Sciatic nerve (tissue), 2 donors: ENCODE measurements around the gene LMTK3. TPM values are rescaled to one million over a fixed set of nuclear protein-coding genes. Genes with fewer than 3 reads are reported as not detected.
"Not testable (repeated sequence)": the region's sequence is repeated elsewhere in the genome, so short reads cannot be mapped to it uniquely, and the experiment has no call there.

Experiments used
- ATAC-seq: fragments of 200-7000 bp; cut with Tn5 transposase; one replicate; pipeline ENCODE4 v1.9.1; 2020; ENCODE audit warnings: mild to moderate bottlenecking, moderate library complexity
- DNase-seq: peaks from one replicate; pipeline ENCODE4 v3.0.0-alpha.2; 2020; ENCODE audit warnings: low spot score
- intact Hi-C: fragments of 100-400 bp; cut with DNase I; formaldehyde crosslinking; loops from one replicate; pipeline ENCODE4 v1.14.2; 2022
- total RNA-seq: library from RNA; stranded (reverse); fragmentation: NEBNext Ultra II Directional; extraction: Animal tissue kit (Norgen Biotek cat#: 25700); gene quantifications from one replicate; pipeline ENCODE4 v1.2.1, GENCODE V29; 2021
- donor health status: DM: no; HTN: no; CAD: no.
- donor health status: DM: no; HTN: no; CAD: no.

LMTK3 gene
- total RNA-seq, 1 donor from 2014 or later, result 0.76 TPM

DNA sequence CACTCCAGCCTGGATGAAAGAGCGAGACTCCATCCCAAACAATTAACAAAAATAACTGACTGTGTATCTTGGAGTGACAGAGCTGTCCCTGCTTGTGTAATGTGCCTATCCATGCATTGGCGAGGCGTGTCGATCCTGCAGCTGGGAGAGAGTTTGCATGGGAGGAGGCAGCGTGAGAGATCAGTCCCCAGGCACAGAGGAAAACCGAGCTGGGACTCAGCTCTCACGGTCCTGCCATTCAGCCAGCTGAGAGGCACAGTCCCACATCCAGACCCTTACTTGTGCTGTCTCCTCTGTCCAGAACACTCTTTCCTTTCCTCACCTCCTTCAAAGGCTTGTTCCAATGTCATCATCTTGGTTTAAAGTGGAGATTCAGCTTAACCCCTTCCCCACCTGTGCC is 28.5 kb upstream of the LMTK3 start:
- no peak for DNase-seq
- no peak for ATAC-seq
- intact Hi-C loops, result no loop called here

GRCh38 chr19:48539503-48540096 is 28.0 kb upstream of the LMTK3 start:
- no peak for ATAC-seq
- intact Hi-C loops, result no loop called here
- DNase-seq, result no peak

GRCh38 chr19:48538057-48538456 is 26.4 kb upstream of the LMTK3 start:
- DNase-seq, intact Hi-C loops, ATAC-seq: not testable (repeated sequence)

- intact Hi-C loops, result no loop called here
- ATAC-seq, result no peak
Observed at GRCh38 chr19:48537541-48537940, 25.9 kb upstream of the LMTK3 start.

GRCh38 chr19:48533770-48534169 is 22.1 kb upstream of the LMTK3 start:
- intact Hi-C loops, result no loop called here

More at GRCh38 chr19:48537541-48537940, 25.9 kb upstream of the LMTK3 start:
- DNase-seq, result no peak

DNA sequence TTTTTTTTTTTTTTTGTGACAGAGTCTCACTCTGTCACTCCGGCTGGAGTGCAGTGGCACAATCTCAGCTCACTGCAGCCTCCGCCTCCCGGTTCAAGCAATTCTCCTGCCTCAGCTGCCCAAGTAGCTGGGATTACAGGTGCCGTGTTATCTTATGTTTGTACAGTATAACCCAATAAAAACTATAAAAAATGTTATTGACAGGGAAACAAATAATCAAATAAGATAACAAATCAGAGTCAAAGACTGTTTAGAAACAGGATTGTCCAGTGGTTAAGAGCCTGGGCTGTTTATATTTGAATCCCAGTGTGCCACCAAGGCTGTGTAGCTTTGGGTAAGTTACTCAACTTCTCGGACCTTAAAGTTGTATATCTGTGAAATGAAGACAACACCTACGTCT is 19.1 kb upstream of the LMTK3 start:
- DNase-seq, result no peak
- intact Hi-C loops, result no loop called here
- ATAC-seq, result no peak

More at GRCh38 chr19:48533770-48534169, 22.1 kb upstream of the LMTK3 start:
- DNase-seq (no peak), ATAC-seq (no peak)

DNA sequence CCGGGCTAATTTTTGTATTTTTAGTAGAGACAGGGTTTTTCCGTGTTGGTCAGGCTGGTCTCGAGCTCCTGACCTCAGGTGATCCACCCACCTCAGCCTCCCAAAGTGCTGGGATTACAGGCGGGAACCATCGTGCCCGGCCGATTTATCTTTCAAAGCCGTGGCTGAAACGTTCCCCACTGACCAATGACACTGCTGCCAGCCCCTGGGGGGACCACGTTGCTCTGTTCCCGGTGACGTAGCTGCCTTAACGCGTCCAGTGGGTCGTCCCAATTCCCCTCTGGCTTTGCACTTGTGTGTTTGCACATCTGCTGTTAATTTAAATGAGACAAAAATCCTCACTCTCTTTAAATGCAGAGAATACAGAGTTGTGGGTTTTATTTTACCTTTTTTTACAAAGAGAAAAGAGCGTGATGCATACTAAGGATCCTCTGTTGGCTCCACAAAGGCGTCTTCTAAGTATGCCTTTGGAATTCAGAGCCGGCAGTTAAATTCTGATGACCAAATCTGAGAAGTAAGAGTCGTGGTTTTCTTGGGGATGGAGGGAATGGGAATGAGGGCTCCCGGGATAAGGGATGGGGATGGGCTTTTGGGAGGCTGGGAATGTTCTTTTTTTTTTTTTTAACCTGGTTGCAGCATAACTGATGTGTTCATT is 18.6 kb upstream of the LMTK3 start:
- intact Hi-C loops, result no loop called here
- no peak for DNase-seq
- ATAC-seq, result no peak

DNA sequence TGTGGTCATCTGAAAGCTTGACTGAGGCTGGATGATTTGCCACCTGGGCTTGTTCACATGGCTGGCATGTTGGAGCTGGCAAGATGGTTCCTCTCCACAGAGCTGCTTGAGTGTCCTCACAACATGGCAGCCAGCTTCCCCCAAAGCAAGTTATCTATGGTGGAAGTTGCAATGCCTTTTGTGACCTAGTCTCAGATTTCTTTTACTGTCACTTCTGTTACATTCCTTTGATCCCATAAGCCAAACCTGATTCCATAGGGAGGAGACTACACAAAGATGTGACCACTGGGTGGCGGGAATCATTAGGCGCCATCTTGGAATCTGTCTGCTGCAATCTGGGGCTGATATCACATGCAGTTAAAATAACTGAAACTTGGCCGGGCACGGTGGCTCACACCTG is 17.5 kb upstream of the LMTK3 start:
- ATAC-seq (no peak), DNase-seq (no peak)
- intact Hi-C loops, result no loop called here

GRCh38 chr19:48524732-48525131 is 13.1 kb upstream of the LMTK3 start:
- no peak for DNase-seq
- no peak for ATAC-seq
- intact Hi-C loops, result no loop called here

GRCh38 chr19:48524221-48524620 is 12.6 kb upstream of the LMTK3 start:
- no peak for ATAC-seq
- intact Hi-C loops, result no loop called here
- DNase-seq, result no peak

DNA sequence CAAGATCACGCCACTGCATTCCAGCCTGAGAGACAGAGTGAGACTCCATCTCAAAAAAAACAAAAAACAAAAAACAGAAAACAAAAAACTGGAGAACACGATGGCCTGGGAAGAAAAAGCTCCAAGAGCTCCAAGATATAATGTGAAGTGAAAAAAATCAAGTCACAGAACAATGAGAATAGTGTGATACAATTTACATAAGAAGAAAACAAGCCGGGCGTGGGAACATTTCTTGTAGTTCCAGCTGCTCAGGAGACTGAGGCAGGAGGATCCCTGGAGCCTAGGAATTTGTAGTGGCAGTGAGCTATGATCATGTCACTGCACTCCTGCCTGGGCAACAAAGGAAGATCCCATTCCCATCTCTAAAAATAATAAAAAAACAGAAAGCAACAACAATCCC is 8.5 kb upstream of the LMTK3 start:
- DNase-seq (no peak), ATAC-seq (no peak)
- intact Hi-C loops, result no loop called here

DNA sequence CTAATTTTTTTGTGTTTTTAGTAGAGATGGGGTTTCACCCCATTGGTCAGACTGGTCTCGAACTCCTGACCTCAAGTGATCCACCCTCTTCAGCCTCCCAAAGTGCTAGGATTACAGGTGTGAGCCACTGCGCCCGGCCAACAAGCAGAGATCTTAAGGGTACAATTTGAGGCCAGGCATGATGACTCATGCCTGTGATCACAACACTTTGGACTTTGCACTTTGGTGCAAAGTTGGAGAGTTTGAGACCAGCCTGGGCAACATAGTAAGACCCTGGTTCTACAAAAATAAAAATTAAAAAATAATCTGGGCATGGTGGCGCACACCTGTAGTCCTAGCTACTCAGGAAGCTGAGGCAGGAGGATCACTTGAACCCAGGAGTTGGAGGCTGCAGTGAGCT is 7.8 kb upstream of the LMTK3 start:
- ATAC-seq, DNase-seq, intact Hi-C loops: not testable (repeated sequence)

DNA sequence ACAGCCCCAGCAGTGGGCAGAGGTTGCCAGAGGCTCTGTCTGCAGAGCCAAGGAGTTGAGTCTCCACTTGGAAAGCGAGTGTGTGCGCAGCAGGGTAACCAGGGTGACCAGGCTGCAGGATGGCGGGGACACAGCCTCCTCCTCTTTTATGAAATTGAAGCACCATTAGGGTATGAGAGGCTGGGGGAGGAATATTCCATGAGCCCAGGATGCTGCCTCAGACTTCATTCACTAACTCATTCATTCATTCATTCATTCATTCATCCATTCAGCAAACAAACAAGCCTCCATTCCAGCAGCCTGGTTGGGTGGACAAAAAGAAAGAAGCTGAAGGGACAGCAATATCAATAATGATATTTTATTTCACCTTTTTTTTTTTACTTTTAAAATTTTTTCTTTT is 6.6 kb upstream of the LMTK3 start:
- DNase-seq (no peak), ATAC-seq (no peak)
- intact Hi-C loops, result no loop called here

GRCh38 chr19:48516536-48516935 is 4.9 kb upstream of the LMTK3 start:
- no peak for DNase-seq
- intact Hi-C loops, result no loop called here
- ATAC-seq, result no peak

DNA sequence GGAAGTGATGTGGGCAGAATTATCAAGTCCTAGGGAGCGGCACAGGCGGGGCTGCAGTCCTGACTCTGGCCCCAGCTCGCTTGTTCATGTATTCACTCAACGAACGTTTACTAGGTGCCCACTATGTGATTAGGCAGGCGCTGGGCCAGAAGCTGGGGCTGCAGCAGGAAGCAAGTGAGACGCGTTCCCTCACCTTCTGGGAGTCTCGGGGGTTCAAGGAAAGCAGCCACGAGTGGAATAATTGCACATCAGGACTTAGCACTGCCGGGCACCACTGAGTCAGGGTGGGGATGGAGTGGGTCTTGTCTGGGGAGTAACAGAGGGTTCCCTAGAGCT is 2.5 kb upstream of the LMTK3 start:
- intact Hi-C loops, result no loop called here
- ATAC-seq, result no peak
- no peak for DNase-seq

GRCh38 chr19:48513289-48514122 is 1.9 kb upstream of the LMTK3 start:
- peak; percentile 64 for ATAC-seq
- DNase-seq, result no peak
- intact Hi-C loops, result no loop called here

DNA sequence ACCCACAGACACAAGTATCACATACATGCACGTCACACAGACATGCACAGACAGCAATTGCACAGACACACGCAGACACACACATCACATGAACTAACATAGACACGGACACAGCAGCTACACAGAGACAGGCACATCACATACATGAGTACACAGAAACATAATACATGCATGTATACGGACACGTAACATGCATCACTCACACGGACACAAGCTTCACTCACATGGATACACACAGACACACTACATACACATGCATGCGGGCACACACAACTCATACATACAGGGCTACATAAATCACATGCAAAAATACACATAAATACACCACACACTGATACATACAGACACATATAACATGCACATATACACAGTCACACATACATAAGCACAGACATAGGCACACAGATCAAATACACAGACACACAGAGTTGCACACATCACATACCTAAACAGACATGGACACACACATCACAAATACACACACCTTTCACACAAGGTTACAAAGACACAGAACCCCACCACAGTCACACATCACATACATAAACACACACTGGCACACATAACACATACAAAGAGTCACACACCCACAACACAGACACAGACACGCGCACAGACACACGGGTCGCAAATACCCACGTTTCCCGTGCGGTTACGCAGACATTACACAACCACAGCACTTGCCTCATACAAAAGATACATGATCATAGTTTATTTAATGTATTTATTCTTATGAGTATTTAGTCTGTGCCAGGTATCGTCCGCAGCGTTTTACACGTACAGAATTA is 1.1 kb upstream of the LMTK3 start:
- intact Hi-C loops, result no loop called here
- ATAC-seq (no peak), DNase-seq (no peak)

DNA sequence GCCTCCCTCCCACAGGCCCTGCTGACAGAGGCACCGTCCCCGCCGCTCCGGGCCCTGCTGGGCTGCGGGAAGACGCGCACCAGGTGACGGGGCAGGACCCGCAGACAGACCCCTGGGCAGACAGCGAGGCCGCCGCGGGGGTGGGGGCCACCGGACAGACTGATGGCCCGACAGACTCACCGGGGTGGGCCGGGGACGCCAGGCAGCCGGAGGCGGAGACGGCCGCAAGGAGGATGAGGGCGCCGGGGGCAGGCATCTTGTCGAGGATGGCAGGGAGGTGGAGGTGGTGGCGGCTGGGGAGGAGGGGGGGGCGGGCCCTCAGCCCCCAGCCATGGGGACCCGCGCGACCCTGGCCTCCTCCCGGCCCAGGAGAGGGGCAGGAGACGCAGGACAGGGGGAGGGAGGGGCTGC is 309 bp downstream of the LMTK3 start:
- no peak for ATAC-seq
- no peak for DNase-seq
- intact Hi-C loops, result no loop called here

DNA sequence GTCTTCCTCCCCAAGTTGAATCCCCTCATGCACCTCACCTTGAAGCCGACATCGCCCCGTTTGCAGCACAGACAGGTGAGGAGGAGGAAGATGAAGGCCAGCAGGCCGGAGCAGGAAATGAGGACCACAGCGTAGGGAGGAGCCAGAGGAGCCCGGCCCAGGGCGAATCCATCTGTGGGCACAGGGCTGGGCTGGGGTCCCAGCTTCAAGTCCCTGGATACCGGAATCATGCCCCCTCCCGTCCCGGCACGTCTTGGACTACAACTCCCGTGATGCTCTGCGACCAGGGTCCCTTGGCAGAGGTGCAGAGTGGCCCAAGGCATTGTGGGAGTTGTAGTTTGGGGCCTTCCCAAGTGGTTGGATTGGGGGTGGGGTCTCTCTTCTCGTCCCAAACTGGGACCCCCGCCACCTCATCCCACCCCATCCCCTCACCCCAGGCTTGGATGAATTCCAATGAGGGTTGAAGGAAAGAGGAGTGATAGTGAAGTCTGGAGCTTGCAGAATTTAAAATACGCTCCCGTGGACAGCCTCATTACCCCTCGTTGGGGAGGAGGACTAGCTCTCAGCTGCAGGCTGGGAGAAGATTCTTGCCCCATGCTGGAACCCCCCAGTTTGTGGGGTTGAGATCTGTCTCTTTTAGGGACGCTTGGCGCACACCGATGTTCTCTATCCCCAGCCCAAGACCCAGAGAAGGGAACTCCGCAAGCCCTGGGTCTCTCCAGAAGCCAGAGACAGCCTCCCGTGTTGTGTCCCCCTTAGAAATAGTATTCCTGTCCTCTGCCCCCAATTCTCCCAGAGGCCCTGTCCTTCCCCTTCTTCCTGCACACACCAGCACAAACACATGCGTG is 990 bp downstream of the LMTK3 start:
- DNase-seq (peak; percentile 85), ATAC-seq (peak; percentile 88)
- intact Hi-C loops, result no loop called here
